Stimulated activated CD4-positive, alpha-beta T cell treated with anti-CD3 and anti-CD28 coated beads, TNF-alpha, amount 100 ng/mL, for 24 hours (primary cell): ENCODE data around the gene PFKL.
"Not testable (repeated sequence)": the region's sequence is repeated elsewhere in the genome, so short reads cannot be mapped to it uniquely, and the experiment has no call there.

Source experiments
- DNase-seq, 3 experiments: peaks; one replicate each; pipeline ENCODE4 v3.0.0-alpha.2; 2020; ENCODE audit warnings: low read depth in 3 of 3

Gene PFKL

DNA sequence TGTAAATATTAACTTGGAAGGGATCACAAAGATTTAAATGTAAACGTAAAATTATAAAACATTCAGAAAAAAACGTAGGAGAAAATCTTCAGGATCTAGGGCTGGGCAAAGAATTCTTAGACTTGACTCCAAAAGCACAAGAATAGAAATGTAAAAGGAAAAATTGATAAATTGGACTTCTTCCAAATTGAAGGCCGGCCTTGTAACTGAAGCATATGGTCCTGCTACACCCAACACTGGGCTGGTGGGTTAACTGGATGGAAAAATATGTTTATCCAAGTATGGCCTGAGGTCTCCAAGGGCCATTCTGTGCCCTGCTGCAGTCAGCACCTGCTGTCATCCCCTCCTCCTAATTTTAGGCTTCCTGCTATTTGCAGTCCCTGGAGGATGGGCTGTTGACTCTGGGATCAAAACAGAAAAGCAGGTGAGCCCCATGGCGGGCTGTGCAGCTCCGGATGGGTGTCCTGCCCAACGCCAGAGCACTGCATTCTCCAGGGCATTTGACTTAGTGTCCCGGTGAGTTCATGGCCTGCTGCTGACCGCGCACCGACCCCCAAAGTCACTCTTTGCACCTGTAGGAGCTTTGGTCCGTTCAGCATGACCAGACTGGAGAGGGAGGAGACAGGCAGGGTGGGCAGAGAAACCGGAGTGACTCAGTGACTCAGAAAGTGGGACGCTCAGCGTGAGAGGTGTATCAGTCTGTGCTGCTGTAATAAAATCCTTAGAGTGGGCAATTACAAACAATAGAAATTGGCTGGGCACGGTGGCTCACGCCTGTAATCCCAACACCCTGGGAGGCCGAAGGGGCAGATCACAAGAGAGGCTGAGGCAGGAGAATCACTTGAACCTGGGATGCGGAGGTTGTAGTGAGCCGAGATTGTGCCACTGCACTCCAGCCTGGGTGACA is 20.2 kb upstream of the PFKL start:
- no peak for DNase-seq

DNA sequence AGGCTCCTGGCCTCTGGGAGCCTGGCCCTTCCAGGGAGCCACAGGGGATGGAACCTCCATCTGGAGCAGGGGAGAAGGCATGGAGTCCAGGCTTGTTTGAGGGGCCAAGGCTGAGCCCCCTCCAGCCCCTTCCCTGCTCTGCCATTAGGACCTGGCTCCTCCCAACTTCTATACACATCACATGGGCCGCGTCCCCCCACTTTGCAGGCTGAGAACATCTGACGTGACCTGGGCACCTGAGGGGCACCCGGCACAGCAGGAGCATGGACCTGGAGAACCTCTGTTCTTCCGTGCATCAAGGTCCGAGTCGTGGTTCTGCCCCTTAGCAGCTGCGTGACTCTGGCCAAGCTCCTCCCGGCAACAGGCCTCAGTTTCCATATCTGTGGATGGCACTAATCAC is 18.1 kb upstream of the PFKL start:
- DNase-seq, result no peak

DNA sequence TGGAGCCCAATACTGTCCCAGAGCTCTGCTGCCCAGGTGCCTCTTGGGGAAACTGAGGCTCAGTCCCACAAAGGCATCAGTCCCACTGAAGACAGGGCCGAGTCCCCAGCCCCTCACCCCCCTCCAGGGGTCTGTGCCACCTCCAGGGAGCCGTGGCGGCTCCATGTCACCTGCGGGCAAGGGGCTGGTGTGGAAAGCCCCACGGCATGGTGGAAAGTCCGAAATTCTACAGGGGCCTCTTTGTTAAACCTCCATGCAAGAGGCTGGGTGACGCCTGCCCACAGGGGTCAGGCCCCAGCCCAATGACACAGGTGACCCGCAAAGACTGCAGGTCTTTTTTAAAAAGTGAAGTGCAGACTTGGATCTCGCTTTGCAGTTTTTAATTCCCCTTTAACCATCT is 17.5 kb upstream of the PFKL start:
- DNase-seq, result no peak

DNA sequence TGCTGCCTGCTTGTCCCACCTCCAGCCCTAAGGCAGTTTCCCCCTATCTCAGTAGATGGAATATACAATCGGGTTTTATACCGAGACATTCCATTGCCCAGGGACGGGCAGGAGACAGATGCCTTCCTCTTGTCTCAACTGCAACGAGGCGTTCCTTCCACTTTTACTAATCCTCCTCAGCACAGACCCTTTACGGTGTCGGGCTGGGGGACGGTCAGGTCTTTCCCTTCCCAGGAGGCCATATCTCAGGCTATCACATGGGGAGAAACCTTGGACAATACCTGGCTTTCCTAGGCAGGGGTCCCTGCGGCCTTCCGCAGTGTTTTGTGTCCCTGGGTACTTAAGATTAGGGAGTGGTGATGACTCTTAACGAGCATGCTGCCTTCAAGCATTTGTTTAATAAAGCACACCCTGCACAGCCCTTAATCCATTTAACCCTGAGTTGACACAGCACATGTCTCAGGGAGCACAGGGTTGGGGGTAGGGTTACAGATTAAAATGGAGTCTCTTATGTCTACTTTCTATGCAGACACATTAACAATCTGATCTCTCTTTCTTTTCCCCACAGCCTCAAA is 16.6 kb upstream of the PFKL start:
- DNase-seq, result not testable (repeated sequence)

DNA sequence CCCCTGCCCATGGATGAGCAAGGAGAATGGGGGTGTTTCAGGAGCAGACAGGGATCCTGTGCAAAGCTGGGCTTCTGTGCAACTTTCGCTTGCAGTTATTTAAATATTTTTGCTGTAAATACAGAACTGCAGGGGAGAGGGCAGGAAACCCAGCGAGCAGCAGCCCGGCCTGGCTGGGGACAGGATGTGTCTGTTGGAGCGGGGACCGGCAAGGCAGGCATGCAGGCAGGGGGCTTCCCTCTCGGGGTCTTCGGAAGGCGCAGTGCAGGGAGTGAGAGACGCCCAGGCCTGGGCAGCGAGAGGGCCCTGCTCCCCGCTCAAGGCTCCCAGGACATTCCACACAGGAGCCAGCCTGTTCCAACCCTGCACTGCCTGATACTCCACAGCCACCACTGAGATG is 15.9 kb upstream of the PFKL start:
- no peak for DNase-seq

DNA sequence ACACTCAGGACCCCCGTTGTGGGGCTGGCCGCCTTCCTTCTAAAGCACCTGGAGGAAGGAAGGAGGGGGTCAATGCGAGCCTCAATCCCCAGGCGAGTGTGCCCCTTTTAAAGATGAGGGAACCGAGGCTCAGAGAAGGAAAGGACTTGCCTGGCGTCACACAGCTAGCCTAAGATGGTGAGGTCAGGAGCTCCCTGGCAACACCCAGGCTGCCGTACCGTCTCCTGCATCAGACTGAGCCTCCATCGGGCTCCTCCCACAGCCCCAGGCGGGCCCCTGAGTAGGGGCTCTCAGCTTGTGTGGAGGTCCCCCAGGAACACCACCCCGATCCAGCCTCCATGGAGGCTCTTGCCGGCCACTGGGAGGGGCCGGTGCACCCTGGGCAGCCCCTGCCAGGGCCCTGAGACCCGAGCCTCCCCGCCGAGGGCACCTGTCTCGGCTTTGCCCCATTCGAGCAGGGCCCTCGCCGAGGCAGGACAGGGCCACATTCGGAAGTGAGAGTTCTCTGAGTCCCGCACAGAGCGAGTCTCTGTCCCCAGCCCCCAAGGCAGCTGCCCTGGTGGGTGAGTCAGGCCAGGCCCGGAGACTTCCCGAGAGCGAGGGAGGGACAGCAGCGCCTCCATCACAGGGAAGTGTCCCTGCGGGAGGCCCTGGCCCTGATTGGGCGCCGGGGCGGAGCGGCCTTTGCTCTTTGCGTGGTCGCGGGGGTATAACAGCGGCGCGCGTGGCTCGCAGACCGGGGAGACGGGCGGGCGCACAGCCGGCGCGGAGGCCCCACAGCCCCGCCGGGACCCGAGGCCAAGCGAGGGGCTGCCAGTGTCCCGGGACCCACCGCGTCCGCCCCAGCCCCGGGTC is 14.5 kb upstream of the PFKL start, which contains the start of gene AIRE:
TSS of gene AIRE (plus strand) at position 739 of the 855 bp plus-strand sequence. CDS start 131 bp downstream, outside the sequence.
- DNase-seq, result no peak

DNA sequence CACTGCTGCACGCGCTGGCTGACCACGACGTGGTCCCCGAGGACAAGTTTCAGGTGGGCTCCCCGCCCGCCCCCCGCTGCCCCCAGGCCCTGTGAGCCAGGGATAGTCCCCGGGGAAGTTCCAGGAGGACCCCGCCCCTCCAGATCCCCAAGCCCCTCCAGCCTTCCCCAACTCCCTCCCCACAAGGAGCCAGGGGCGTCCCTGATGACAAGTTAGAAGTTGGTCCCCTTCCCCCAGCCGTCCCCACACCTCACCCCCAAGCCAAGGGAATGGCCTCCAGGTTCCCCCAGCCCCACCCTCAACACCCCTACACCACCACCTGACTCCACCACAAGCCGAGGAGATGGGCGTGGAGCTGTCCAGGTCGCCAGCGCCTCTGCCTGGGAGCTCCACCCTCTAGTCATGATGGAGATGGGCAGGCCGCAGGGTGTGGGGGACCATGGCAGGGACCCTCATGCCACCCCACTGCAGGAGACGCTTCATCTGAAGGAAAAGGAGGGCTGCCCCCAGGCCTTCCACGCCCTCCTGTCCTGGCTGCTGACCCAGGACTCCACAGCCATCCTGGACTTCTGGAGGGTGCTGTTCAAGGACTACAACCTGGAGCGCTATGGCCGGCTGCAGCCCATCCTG is 13.7 kb upstream of the PFKL start:
- DNase-seq, result no peak

DNA sequence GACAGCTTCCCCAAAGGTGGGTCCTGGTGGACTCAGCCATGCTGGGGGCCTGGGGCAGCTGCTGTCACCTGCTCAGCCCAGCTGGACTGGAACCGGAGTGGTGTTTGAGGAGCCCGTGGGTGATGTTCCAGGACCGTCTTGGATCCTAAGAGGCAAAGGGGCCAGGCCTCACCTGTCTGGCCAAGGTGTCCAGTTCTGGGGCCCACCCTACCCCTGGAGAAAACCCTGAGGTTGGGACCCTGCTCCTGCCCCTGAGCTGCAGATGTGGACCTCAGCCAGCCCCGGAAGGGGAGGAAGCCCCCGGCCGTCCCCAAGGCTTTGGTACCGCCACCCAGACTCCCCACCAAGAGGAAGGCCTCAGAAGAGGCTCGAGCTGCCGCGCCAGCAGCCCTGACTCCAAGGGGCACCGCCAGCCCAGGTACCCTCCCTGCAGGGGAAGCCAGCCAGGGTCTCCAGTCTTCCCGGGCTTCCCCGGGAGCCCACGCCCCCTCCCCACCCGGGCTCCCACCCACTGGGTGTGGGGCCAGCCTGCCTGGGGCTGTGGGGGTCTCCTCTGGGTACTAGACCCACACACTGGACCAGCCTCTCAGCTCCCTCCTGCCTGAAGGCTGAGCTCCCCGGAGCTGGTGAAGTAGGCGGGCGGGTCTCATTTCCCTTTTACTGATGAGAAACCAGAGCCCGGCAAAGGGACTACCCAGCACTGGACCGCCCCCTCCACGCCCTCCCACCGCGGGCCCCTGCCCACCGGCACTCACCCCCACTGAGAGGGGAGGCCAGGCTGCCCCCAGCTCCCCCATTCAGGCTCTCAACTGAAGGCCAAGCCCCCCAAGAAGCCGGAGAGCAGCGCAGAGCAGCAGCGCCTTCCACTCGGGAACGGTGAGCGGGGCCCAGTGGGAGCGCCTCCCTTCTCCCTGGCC is 12.9 kb upstream of the PFKL start:
- no peak for DNase-seq

DNA sequence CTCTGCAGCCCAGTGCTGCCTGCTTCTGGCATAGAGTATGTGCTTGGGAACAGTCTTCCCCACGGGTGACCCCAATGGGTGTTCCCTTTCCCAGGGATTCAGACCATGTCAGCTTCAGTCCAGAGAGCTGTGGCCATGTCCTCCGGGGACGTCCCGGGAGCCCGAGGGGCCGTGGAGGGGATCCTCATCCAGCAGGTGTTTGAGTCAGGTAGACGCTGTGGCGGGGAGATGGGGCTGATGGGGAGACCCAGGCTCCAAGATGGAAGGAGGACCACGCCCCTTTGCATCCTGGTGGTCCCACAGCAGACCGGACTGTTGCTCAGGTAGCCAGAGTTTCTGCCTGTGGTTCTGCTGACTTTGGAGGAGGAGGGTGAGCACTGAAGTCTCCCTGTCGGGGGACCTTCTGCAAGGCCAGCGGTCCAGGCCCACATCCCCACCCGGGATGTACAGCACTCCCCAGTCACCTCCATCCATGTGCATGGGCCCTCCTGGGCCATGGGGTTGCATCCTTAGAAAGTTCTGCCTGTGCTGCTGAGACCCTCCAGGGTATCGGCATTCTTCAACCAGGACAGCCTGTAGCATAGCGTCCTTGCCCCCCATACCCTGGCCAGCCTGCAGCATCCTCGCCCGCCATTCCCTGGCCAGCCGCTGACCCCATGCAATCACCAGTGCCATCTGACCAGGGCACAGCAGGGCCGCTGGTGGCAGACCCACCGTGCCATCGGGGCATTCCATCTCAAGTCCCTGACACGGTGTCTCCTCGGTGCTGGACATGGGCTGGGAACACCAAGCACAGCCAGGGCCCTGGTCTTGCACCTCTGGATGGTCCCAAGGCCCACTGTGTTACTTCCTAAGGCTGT is 11.4 kb upstream of the PFKL start:
- DNase-seq, result no peak

DNA sequence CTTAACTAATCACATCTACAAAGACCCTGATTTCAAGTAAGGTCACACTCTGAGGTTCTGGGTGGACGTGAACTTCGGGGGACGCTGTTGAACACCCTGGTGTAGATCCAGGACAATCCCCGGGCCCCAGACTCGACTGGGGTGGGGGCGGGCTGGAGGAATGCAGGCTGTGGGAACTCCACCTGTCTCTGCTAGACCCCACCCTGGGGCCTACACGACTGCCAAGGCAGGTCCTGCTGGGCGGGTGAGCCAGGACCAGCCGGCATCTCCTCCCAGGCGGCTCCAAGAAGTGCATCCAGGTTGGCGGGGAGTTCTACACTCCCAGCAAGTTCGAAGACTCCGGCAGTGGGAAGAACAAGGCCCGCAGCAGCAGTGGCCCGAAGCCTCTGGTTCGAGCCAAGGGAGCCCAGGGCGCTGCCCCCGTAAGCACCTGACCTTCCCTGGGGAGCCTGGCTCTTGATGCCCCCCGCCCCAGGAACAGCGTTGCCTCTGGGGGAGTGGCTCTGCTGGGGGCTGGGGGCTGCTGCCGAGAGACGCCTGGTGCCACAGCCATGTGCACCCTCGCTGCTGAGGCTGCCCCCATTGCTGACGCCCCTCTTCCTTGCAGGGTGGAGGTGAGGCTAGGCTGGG is 10.4 kb upstream of the PFKL start:
- no peak for DNase-seq

DNA sequence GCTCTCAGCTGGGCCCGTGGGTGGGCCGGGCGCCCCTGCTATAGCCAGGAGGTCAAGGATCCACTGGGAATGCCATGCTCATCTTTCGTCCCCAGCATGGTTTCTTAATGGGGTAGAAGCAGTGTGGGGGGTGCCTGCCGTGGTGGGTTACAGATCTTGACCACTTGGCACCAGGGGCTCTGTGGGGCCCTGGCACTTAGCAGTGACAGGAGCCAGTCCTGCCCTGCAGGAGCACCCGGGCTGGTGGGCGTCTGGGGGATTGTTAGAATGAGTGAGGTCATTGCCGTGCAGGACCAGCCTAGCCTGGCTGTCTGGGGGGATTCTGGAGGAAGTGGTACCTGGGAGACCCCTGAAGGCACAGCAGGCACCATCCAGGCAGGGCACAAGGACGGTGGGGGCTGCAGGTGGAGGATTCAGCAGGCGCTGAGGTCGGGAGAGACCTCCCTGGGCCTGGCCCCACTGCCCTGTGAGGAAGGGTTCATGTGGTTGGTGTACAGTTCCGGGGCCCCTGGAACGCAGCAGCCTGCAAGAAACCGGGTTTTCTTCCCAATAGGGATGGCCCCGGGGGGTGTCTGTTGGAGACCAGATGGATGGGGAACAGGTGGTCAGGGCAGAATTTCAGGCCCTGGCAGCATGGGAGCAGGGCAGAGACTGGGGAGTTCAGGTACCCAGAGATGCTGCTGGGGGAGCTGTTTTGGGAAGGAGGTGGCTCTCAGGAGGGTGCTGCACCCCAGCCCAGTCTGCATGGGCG is 9.4 kb upstream of the PFKL start:
- DNase-seq, result no peak

DNA sequence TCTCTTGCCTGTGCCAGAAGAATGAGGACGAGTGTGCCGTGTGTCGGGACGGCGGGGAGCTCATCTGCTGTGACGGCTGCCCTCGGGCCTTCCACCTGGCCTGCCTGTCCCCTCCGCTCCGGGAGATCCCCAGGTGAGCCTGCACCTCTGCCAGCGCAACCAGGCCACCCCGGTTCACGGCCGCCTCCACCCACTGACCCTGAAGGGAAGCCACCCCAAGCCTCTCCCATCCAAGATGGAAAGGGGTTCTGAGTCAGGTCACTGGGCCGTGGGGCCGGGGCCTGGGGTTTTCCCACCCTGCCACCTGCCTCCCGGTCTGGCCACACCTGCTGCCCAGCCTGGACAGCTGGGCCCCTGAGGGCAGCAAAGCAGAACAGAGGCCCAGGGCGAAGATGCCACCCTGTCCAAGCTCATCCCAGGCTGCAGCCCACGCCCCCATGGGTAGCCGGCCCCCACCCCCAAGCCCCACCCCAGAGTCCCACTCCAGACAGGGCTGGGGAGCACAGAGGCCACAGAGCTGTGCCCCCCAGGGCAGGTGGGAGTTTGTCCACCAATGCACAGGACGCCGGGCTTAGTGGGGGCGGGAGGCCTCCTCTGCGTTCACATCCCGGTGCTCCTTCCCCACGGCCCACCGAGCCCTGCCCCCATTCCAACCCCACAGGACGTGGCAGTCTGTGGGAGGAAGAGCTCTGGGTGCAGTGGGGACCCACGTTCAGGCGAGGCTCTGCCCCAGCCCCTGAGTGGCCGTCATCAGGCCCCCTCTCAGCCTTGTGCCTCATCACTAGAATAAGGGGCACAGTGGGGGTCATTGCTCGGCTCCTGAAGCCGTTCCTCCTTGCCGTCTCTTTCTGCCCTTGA is 8.5 kb upstream of the PFKL start:
- DNase-seq, result no peak

DNA sequence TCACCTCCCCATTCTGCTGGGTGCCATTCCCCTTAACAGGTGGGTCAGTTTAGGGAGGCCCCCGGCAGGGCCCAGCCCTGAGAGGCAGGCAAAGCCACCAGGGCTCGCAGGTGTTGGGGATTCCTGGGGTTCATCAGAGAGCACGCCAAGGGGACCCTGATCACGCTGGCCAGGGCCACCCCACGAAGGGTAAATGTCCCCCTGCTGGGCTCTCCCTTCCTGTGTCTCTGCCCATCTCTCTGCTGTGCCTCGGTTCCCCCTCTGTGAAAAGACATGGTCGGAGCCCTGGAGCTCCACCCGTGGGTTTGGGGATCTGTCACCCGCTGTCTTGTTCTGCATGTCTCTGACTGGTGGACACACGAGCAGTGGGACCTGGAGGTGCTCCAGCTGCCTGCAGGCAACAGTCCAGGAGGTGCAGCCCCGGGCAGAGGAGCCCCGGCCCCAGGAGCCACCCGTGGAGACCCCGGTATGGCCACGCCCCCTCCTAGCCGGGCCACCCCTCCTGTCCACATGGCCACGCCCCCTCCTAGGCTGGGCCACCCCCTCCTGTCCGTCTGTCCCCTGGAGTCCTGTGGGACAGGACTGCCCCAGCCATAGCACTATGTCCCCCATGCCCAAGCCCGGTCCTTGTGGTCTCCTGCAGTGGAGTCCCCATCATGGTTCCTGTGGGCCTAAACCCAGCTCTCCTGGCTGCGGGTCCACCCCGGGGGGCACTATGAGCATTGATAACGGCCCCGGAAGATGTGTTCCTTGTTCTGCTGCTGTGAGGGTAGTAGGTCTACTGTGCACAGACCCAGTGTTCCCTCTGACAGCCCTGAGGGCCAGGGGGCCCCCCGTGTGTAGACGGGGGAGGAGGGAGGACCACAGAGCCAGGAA is 7.7 kb upstream of the PFKL start:
- no peak for DNase-seq

DNA sequence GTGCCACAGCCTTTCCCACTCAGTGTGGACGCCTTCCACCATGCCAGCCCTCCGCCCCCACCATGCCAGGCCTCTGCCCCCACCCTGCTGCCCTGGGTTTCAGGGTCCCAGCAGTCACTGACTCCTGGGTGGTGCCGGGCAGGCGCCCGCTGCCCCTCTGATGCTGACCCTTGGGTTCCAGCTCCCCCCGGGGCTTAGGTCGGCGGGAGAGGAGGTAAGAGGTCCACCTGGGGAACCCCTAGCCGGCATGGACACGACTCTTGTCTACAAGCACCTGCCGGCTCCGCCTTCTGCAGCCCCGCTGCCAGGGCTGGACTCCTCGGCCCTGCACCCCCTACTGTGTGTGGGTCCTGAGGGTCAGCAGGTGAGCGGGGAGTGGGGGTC is 7.0 kb upstream of the PFKL start:
- DNase-seq, result no peak

DNA sequence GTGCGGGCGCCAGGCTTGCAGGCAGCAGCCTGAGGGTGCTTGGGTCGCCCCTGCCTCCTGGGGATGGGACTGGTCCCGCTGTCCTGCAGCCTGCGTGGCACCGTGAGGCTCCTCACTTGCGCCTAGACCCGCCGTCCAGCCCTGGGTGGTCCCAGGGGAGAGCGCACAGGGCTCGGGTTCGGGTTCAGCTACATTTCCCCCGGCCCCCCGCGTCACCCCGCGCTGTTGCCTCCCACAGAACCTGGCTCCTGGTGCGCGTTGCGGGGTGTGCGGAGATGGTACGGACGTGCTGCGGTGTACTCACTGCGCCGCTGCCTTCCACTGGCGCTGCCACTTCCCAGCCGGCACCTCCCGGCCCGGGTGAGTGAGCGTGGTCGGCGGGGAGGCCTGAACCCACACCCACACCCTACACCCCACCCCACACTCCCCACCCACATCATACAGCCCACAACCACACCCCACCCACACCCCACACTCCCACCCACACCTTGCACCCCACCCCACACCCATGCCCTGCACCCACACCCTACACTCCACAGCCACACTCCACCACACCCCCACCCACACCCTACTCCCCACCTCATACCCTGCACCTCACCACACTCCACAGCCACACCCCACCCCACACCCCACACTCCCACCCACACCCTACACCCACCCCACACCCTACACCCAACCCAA is 6.2 kb upstream of the PFKL start:
- DNase-seq, result no peak
